Measurements from ENCODE around the gene SLC17A8.

Gene SLC17A8

GRCh38 chr12:100442403-100442802 is 85.5 kb downstream of the SLC17A8 start:
- Histone ChIP-seq H3K27me3 (no peaks in the 10 kb centered on the region), H3K4me3 (no peak overlapping the region), H3K9me3 (no peaks in the 10 kb centered on the region), H3K36me3 (no peaks in the 10 kb centered on the region), H3K27ac (no peak overlapping the region), H3K4me1 (no peaks in the 10 kb centered on the region)
- no peak for DNase-seq
- TF ChIP-seq, protein P1, sequence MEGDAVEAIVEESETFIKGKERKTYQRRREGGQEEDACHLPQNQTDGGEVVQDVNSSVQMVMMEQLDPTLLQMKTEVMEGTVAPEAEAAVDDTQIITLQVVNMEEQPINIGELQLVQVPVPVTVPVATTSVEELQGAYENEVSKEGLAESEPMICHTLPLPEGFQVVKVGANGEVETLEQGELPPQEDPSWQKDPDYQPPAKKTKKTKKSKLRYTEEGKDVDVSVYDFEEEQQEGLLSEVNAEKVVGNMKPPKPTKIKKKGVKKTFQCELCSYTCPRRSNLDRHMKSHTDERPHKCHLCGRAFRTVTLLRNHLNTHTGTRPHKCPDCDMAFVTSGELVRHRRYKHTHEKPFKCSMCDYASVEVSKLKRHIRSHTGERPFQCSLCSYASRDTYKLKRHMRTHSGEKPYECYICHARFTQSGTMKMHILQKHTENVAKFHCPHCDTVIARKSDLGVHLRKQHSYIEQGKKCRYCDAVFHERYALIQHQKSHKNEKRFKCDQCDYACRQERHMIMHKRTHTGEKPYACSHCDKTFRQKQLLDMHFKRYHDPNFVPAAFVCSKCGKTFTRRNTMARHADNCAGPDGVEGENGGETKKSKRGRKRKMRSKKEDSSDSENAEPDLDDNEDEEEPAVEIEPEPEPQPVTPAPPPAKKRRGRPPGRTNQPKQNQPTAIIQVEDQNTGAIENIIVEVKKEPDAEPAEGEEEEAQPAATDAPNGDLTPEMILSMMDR (IDR thresholded peaks at IDR 0.05): no peak
- intact Hi-C loops (cut with DNase I; ENCODE audit: low total_unique reads): no loop called here

- H3K36me3 ChIP-seq: no peaks in the 10 kb centered on the region
- no peaks in the 10 kb centered on the region for H3K27me3 ChIP-seq
- no peak for DNase-seq
- H3K9me3 ChIP-seq: no peaks in the 10 kb centered on the region
- intact Hi-C loops (cut with DNase I; ENCODE audit: low total_unique reads): no loop called here
- H3K27ac ChIP-seq: no peak overlapping the region
- H3K4me1 ChIP-seq: no peaks in the 10 kb centered on the region
- TF ChIP-seq, protein P1 (IDR thresholded peaks at IDR 0.05): no peak
- H3K4me3 ChIP-seq: no peak overlapping the region
Observed at GRCh38 chr12:100443434-100443833, 86.6 kb downstream of the SLC17A8 start.

GRCh38 chr12:100445081-100445481 is 88.2 kb downstream of the SLC17A8 start:
- TF ChIP-seq, protein P1 (IDR thresholded peaks at IDR 0.05): no peak
- Histone ChIP-seq H3K27ac (no peak overlapping the region), H3K9me3 (no peaks in the 10 kb centered on the region), H3K27me3 (peaks cover 0 to under 1% of the 10 kb centered on the region in 2 donors), H3K4me3 (no peak overlapping the region), H3K4me1 (no peaks in the 10 kb centered on the region), H3K36me3 (no peaks in the 10 kb centered on the region)
- intact Hi-C loops (cut with DNase I; ENCODE audit: low total_unique reads): no loop called here
- DNase-seq: no peak

- Histone ChIP-seq H3K4me1 (no peaks in the 10 kb centered on the region), H3K36me3 (no peaks in the 10 kb centered on the region), H3K27ac (no peak overlapping the region), H3K27me3 (peaks cover 0 to 2% of the 10 kb centered on the region in 2 donors), H3K9me3 (no peaks in the 10 kb centered on the region), H3K4me3 (no peak overlapping the region)
- TF ChIP-seq, protein P1 (IDR thresholded peaks at IDR 0.05): no peak
- no peak for DNase-seq
- intact Hi-C loops (cut with DNase I; ENCODE audit: low total_unique reads): no loop called here
Observed at GRCh38 chr12:100447381-100447780, 90.5 kb downstream of the SLC17A8 start.

DNA sequence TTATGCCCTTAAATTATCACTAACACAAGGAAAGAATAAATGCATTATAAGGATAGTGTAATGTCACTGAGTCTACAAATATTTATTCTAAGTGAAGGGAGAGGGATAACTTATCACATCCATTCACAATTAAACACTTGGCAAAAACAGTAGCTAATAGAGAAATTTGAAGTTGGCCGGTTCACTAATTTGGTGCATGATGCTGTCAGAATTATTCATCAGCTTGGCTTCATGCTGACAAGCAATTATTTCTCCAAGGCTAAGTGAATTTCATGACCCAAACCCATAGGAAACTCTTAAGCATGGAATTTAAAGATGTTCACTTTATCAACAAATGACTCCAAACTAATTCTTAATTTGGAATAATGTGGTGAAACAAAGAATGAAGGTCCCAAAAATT is 91.8 kb downstream of the SLC17A8 start:
- intact Hi-C loops (cut with DNase I; ENCODE audit: low total_unique reads): no loop called here
- no peak for DNase-seq
- peaks cover 0 to 2% of the 10 kb centered on the region in 2 donors for H3K27me3 ChIP-seq
- no peaks in the 10 kb centered on the region for H3K4me1 ChIP-seq
- H3K9me3 ChIP-seq: no peaks in the 10 kb centered on the region
- no peak overlapping the region for H3K27ac ChIP-seq
- TF ChIP-seq, protein P1 (IDR thresholded peaks at IDR 0.05): no peak
- no peak overlapping the region for H3K4me3 ChIP-seq
- H3K36me3 ChIP-seq: no peaks in the 10 kb centered on the region

DNA sequence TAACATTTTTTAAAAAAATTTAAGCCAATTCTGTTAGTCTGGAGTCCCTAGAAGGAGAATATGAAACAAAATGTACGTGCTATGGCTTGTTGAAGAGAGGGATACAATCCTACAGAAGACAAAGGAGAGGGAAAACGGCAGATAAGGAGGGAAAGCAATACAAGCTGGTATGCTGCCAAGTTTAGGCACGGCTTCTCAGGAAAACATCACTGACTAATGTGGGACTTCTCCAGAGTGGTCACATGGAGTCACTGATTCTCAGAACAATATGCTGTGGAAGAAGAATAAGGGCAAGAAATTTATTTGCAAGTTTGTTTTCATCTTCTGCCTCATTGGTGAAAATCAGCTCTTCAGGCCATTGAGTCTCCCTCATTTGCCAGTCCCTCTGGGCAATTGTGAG is 93.9 kb downstream of the SLC17A8 start:
- intact Hi-C loops (cut with DNase I; ENCODE audit: low total_unique reads): no loop called here

More for the DNA sequence above, 93.9 kb downstream of the SLC17A8 start:
- H3K27ac ChIP-seq: no peak overlapping the region
- no peak overlapping the region for H3K4me3 ChIP-seq
- TF ChIP-seq, protein P1 (IDR thresholded peaks at IDR 0.05): no peak
- no peaks in the 10 kb centered on the region for H3K36me3 ChIP-seq
- no peaks in the 10 kb centered on the region for H3K9me3 ChIP-seq
- H3K4me1 ChIP-seq: no peaks in the 10 kb centered on the region
- DNase-seq: no peak
- H3K27me3 ChIP-seq: peaks cover 0 to 2% of the 10 kb centered on the region in 2 donors
